Breast epithelium (tissue), 3 donors: ENCODE measurements around the gene MYLK2.

Experiments used
- CTCF ChIP-seq, 3 donors: fragments of 450-650 bp; IDR thresholded peaks; one replicate each; pipeline ENCODE4 v1.5.1; 2016 to 2017; ENCODE audit warnings: antibody characterized with exemption in 3 of 3, mild to moderate bottlenecking in 3 of 3, moderate library complexity in 3 of 3
- POLR2AphosphoS5 ChIP-seq, 3 donors: sonication (generic); formaldehyde crosslinking; IDR thresholded peaks; one replicate each; pipeline ENCODE4 v1.6.1; 2017; ENCODE audit warnings: antibody characterized with exemption in 3 of 3

DNA sequence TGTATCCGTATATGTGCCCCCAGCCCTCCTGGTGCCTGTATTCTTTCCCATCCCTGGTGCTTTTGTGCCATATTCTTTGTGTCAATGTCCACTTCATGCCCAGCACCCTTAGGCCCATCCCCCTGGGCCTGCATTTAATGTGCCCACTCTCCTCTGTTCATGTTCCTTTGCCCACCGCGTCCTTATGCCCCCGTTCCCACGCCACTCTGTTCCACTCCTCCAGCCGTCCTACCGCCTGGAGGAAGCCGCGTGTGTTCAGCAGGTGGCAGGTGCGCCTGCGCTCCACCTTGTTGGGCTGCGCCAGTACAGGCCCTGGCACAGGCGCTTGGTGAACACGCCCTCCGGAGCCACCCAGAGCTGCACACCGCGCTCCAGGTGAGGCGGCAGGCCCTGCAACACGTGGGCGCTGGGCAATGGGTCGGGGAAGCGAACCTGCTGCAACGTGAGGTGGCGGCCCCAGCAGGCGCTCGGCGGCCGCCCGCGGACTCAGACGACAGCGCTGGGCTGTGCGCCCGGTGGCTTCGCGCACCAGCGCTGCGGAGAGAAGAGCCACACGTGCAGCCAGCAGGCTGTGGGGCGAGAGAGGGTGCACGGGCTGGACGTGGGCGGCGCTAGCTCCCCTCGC is 30.3 kb downstream of the MYLK2 start:
- TF ChIP-seq CTCF (IDR thresholded peaks at IDR 0.05): no peak
- TF ChIP-seq POLR2AphosphoS5 (IDR thresholded peaks at IDR 0.05): no peak
